Measurements from ENCODE around the gene ADCY3.
"Not testable (repeated sequence)": the region's sequence is repeated elsewhere in the genome, so short reads cannot be mapped to it uniquely, and the experiment has no call there.

The ADCY3 gene

DNA sequence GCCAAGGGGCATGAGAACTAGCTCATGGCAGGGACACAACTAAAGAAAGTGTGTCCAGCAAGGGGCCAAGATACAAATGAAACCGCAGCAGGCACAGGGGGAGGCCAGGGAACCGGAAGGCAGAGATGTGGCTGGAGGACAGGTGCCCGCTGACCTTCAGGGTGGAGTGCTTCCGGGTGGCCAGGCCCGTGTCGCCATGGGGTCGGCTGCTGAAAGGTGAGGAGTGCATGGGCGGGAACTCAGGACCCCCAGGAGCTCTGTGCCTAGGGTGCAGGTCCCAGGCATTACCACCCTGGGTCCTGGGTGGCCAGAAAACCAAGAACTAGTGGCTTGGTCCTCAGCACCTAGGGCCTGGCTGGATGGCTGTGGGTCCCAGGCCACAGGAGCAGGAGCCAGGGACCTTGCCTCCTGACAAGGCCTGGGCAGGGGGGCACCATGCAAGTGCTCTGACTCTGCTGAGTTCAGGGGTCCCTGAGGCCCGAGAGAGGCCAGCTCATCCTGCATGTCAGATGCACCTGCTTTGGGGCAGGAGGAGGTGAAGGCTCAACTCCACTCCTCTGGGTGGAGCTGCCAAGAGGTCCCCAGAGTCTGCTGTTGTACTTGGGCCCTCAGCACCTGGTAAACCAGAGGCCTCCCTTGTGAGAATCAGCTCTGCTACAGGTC lies 75.9 kb downstream of the ADCY3 start:
- DNase-seq (ENCODE audit: low read depth) = no peak

DNA sequence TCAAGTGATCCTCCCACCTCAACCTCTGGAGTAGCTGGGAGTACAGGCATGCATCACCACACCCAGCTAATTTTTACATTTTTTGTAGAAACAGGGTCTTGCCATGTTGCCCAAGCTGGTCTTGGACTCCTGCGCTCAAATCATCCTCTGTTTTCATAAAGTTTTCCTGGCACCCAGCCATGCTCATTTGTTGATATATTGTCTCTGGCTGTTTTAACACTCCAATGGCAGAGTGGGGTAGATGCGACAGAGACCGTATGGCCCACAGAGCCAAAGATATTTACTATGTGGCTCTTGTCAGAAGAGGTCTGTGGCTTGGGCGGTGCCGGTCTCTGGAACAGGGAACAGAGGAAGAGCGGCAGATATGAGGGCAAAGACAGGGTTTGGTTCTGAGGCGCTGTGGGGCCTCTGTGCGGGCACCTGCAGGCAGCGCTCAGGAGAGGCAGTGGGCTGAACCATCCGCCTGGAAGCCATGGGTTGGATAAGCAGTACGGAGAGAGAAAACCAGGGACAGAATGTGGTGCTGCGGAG lies 76.6 kb downstream of the ADCY3 start:
- DNase-seq (ENCODE audit: low read depth) = no peak

DNA sequence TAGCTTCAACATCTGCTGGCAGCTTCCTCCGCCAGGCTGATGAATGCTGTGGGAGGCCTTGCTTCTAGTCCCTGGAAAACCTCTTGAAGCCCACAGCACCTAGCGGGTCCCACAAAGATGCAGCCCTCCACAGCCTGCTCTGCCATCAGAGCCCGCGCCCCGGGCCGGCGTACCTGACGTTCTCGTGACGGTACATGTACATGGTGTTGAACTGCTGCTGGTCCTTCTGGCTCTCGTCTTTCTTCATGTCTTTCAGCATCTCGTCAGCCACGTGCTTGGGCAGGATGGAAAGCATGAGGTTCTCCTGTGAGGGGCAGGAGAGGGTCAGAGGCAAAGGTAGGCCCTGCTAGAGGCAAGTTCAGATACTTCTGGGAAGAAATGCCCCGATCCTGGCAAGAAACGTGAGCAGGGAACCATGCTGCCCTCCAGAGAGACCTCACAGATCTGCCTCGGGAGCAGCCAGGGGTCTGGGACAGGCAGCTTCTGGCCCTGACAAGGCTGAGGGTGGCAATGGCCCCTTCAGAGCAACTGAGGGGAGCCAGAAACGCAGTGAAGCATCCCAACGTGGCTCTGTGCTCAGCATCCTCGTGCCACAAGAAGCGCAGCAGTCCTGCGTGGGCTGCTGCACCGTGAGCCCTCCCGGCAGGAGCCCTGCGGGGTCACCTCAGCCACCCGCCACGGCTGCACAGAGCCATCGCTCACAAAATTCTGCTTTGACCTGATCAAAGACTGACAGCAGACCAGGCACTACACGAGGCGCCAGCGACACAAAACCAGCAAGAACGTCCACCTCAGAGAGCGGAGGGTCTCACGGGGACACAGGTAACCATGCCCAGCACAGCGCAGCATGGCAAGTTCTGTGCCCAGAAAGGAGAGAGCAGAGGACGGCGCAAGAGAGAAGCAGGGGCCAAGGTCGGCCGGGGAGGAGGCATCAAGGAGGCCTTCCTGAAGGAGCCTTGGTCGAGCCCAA lies 77.7 kb downstream of the ADCY3 start:
- no peak for DNase-seq (ENCODE audit: low read depth)

DNA sequence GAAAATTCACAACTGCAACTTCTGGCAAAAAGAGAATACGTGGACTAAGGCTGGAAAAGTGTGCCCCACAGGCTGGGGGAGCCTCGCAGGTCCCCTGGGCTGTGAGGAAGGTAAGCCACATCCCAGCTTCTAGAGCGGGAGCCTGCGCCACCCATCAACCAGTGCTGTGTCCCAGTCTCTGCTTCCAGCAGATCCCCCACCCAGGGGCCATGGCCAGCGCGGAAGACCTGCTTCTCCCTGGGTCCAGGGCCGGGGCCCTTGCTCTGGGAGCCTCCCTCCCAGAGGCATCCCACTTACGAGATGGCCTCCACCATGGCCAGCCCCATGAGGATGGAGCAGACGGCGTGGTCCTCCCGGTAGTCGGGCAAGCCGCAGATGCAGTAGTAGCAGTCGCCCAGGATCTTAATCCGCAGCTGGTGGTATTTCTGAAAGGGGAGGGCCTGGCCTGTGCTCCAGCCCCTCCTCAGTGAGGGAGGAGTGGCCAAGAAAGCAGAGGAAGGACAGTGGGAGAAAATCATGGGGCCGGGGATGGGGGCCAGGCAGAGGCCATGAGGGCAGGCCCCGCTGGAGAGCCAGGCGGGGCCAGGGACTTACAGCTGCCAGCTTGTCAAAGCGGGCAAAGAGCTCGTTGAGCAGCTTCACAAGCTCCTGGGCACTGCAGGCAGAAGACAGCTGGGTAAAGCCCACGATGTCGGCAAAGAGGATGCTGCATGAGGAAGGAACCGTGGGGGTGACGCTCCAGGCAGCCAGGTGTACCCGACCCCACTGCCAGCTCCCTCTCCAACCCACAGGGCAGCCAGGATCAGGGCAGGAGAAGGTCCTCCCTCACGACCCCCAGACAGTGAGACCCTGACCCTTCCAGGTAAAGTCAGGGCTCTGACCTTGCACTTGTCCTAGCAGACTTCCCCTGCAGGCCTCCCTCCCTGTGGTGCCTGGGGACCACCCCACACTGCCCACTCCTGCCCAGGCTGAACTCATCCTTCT lies 78.8 kb downstream of the ADCY3 start:
- no peak for DNase-seq (ENCODE audit: low read depth)

DNA sequence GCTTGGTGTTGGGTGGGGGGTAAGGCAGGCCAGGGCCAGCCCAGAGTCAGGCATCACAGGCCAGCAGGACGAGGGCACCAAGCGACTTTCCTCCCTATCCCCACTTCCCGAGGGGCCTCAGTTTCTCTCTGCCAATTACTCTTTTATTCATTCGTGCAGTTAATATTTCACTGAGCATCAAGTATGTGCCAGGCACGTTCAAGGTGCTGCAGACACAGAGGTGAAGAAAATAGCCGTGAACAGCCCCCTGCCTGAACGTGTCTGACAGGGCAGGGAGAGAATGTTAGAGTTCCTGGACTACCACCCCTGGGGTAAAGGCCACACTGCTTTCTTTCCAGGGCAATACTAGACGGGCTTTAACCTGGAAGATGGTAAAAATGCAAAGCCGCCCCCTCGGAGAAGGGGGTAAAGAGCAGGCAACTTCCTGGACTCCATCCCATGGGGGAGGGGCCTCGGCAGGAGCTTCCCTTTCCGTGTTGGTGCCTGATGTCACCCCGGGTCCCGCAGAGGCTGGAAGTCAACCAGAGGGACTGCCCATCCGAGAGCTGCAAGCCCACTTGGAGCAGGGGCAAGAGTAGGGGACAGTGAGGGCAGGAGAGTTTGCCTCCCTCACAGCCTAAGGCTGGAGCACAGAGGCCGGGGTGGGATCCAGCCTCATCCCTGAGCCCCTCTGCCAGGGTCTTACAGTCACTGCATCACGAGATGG lies 79.7 kb downstream of the ADCY3 start:
- DNase-seq (ENCODE audit: low read depth) = no peak

DNA sequence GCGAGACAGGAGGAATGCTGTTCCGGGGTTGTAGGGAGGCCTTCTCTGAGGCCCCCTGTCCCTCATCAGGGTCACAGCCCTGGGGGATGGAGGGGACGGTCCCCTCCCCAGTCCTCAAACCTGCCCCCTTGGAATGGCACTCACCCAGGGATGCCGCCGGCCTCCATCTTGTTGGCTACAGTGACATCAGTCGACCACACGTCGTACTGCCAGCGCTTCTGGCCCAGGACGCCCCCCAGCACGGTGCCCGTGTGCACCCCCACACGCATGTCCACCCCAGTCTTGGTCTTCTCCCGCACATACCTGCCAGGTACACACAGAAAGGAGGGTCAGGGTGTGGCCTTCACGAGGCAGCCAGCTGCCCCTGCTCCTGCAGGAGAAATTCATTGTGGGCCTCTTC lies 80.3 kb downstream of the ADCY3 start:
- DNase-seq (ENCODE audit: low read depth) = no peak

DNA sequence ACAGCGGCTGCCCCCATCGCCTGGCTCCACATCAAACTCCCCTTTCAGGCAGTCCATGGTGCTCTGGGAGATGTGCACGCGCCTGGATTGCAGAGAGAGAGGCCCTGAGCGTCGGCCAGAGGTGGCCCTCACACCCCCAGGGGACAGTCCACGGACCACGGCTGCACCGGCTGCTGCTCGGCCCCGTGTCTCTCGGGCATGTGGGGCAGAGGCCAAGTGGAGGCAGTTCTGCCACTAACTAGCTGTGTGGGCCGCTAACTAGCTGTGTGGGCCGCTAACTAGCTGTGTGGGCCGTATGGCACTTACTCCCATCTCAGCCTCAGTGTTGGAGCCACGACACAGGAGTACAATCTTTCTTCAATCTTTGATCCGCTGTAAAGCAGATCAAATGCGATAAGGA lies 81.5 kb downstream of the ADCY3 start:
- no peak for DNase-seq (ENCODE audit: low read depth)

DNA sequence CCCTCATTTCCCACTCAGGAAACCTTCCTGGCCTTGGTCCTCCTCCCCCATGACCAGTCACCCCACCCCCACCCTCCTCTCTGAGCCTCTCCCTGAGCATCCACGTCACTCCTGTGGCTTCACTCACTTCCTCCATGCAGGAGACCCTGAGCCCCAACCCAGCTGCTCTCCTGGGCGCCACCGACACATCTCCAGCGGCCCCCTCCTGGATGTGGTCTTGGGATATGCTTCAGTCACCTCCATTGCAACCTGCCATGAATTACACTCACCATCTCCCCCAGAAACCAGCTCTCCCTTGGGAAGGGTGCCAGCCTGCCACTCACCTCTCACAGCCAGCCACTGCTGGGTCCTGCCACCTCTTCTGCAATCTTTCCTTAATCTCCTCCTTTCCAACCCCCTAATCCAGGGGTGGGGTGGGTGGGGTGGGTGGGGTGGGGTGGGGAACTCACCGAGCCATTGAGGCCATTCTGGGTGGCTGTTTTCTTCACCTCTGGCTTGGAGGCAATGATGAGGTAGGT lies 82.0 kb downstream of the ADCY3 start:
- no peak for DNase-seq (ENCODE audit: low read depth)

DNA sequence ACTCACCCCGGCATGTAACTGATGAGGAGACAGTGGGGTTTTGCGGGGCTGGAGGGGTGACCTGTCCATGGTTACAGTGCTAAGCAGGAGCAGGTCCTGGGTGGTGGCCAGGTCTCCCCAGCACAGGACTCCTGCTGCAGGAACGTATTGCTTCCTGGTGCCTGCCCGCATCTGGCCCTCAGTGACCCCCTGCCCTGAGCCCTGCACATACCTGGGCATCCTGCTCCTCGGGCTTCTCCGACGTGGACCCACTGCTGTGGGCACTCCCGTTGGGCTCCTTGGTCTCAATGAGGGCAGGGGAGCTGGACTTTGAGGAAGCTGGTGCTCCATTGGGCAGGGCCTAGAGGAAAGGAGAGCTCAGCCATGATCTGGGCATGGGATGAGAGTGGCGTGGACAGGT lies 83.3 kb downstream of the ADCY3 start:
- no peak for DNase-seq (ENCODE audit: low read depth)

DNA sequence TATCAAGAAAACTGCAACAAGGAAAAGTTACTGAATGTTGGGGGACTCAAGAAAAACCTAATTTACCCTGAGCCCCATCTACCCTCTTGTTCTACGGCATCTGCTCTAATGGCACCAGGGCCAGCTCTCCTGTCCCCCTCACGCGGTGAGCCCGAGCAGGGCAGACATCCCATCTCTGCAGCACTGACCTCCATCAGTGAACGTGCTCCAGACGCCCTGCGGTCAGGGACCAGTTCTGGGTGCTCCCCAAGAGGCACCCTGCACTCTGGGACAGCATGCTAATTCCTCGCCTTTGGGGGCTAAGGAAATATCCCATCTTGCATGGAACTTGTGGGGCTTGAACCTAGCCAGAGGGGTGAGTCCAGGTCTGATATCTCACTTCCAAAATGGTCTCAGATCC lies 83.8 kb downstream of the ADCY3 start:
- DNase-seq (ENCODE audit: low read depth) = no peak

DNA sequence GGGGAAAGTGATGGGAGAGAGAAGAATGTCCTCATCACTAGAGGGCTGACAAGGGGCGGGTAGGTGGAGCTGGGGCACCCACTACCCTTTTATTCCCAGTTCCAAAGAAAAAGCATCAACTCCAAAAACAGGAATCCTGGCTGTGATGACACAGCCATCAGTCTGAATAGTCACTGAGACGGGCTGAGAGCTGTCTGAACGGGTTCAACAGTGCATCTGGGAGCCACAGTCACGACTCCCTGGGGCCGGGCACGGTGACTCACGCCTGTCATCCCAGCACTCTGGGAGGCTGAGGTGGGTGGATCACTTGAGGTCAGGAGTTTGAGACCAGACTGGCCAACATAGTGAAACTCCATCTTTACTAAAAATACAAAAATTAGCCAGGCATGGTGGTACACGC lies 84.6 kb downstream of the ADCY3 start:
- not testable (repeated sequence) for DNase-seq (ENCODE audit: low read depth)

DNA sequence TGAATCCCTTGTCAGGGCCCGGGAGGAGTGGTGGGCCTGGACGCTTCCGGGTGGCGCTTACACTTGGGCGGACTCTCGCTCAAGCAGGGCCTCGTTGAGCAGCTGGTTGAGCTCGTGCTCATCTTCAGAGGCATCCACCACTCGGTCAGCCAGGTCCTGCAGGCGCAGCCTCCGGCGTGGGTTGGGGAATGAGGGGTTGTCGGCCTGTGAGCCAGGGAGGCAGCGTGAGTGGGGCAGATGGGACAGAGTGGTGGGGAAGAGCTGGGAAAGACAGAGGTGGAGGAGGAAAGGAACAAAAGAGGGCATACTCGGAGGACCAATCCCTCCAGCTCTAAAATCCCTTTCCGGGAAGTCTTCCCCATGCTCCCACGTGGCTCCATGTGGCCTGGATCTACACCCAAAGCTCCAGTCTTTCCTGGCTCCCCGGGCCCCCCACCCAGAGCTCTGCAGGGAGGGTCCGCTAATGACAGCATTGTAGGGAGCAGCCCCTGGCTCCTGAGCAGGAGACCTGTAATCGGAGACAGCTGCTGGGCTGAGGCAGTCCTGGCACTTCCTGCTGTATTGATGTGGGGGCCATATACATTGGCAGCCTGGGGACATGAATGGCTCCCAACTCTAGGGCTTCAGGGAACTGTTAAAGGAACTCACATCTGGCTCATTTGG lies 85.2 kb downstream of the ADCY3 start:
- DNase-seq (ENCODE audit: low read depth) = no peak

DNA sequence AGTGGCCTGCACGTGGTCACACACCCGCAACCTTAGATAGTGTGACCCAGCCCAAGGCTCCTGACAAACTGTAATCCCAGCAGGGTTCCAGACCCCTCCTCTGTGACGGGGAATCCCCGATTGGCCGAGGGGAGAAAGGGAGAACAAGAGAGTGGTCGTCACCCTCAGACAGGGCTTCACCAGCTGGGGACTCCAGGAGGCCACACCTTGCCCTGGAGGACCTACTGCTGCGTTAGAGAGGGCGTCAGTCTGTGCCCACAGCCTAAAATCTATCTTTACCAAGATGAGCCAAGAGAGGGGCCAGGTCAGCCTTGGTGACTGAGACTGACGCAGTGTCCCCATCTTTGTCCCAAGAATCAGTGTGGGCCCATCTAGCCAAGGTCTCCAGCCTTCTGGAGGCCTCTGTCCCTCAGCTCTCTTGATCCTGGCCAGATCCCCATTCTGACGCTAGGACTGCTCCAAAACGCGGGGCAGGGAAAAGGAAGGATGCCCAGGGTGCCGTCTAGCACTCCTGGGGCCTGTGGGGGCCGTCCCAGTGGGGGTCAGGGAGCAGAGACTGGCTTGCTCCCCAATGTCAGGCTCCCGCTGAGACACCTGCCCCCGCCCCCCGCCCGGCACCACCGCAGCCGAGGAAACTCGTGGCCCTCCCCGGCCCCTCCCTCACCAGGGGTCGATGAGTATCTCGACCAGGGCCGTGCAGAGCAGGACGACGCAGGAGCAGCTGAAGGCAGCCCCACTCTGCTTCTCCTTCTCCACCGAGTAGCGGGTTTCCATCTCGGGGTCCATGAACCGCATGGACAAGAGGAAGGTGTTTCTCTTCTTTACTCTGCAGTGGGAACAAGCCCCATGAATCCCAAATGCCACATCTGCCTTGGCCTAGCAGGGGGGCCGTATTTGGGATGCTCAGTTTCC lies 86.0 kb downstream of the ADCY3 start:
- DNase-seq (ENCODE audit: low read depth) = no peak

DNA sequence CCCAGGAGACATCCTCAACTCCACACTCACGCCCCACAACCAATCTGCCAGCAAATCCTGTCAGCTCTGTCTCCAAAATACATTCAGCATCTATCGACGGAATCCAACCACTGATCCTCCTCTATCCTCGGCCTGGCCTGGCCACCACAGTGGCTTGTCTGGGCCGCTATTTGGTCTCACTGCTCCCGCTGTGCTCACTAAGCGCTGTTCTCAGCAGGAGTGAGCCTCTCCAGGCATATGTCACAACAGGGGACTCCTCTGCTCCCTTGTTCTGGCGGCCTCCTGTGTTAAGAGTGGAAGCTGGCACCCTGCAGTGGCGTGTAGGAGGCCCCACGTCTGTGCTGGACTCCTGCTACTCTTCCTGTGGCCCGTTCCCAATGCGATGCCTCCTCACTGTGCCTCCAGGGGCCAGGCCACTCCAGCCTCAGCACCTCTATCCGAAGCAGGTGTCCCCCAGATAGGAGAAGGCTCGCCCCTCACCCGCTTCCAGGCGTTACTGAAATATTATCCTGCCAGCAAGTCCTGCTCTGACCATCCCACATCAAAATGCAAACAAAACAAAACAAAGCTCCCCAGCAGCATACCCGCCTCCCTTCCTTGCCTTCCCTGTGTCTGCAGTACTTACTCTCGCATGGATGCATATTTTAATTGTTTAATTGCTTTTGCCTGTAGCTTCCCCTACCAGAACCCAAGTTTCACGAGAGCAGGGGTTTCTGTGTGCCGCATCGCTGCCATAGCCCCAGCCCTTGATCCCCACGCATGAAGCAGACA lies 86.9 kb downstream of the ADCY3 start:
- DNase-seq (ENCODE audit: low read depth) = no peak

DNA sequence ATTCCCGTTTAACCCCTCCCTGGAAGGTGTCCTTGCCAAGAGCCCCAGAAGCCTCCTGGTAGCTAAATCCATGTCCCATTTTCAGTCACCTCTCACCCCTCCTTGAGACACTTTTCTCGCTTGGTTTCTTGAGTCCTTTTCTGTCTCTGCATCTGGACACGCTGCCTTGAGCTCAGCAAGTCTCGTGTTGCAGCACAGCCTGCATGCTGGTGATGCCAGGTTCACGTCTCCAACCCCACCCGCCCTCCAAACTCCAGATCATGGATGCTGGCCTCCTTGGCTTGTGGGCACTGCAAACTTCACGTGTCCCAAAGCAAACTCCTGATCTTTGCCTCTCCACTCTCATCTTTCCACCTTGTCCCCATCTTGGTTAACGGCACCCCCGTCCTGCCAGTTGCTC lies 87.5 kb downstream of the ADCY3 start:
- DNase-seq (ENCODE audit: low read depth) = no peak

DNA sequence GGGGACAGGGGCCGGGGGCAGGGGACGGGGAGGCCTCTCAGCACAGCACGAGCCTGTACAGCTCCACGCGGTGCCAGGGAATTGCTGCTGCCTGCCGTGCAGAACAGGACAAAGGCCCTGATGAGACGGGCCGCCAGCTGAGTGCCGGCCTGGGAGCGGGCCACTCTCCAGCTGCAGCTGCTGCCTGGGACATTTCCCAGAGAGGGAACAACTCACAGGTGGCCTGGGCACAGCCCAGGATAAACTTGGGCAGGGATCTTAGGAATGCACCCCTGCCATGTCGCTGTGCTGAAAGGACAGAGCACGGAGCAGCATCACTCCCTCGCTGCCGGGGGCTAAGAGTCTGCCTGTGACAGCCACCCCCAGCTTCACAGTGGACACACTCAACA lies 88.0 kb downstream of the ADCY3 start:
- no peak for DNase-seq (ENCODE audit: low read depth)

DNA sequence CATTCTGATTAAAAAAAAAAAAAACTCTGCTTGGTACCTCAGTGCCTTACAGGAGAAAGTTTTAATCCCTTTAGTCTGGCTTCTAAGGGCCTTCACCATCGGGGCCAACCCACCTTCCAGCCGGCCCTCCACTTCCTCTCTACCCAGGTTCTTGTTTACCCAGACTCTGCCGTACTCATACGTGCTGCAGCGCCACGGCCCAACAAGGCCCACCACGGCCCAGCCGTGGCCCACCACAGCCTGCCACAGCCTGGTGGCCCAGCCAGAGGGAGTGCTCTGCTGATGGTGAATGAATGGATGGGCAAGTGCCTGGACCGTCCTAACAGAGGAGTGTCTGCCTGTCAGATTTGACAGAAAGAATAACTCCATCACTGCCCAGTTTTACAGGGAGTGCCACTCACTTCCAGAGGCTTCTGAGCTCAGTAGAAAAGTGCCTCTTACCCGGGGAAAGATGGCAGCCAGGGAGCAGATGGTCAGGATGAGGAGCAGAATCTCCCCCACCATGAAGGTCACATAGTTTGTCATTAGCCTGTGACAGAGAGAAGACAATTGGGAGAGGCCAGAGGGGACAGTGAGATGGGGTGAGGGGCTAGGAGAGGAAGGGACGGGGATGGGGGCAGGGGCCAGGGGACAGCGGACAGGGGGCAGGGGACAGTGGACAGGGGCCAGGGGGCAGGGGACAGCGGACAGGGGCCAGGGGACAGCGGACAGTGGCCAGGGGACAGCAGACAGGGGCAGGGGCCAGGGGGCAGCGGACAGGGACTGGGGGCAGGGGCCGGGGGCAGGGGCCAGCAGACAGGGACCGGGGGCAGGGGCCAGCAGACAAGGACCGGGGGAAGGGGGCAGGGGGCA lies 88.6 kb downstream of the ADCY3 start:
- no peak for DNase-seq (ENCODE audit: low read depth)

DNA sequence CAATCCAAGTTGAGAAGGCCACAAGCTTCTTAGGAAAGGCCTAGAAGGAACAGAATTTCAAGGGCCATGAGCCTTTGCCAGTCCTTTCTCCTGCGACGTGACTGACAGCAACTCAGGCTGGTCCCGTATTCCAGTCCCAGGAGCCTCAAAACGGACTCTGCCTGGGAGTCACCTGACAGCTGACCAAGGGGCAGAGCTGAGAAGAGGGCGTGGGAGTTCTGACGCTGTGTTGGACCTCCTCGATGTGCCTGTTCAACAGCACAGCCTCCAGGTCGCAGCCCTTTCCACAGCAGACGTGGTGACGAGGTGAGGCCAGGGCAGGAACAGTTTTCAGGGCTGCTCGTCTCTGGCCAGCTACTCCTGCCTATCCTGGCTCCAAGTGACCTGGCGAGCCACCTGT lies 89.3 kb downstream of the ADCY3 start:
- no peak for DNase-seq (ENCODE audit: low read depth)
